ENCODE data around the gene OBP2B. TPM values are rescaled to one million over a fixed set of nuclear protein-coding genes. Genes with fewer than 3 reads are reported as not detected.
"Not testable (repeated sequence)": the region's sequence is repeated elsewhere in the genome, so short reads cannot be mapped to it uniquely, and the experiment has no call there.

OBP2B gene
- total RNA-seq, 1 donor from 2014 or later: not detected

- Histone ChIP-seq H3K27ac (no peak overlapping the region), H3K4me3 (no peak overlapping the region), H3K27me3 (ENCODE audit: low read depth) (peaks cover 10% of the 10 kb centered on the region), H3K4me1 (no peaks in the 10 kb centered on the region), H3K9me3 (no peaks in the 10 kb centered on the region), H3K36me3 (no peaks in the 10 kb centered on the region)
- ATAC-seq (no peak), DNase-seq (no peak)
- TF ChIP-seq, protein P1, sequence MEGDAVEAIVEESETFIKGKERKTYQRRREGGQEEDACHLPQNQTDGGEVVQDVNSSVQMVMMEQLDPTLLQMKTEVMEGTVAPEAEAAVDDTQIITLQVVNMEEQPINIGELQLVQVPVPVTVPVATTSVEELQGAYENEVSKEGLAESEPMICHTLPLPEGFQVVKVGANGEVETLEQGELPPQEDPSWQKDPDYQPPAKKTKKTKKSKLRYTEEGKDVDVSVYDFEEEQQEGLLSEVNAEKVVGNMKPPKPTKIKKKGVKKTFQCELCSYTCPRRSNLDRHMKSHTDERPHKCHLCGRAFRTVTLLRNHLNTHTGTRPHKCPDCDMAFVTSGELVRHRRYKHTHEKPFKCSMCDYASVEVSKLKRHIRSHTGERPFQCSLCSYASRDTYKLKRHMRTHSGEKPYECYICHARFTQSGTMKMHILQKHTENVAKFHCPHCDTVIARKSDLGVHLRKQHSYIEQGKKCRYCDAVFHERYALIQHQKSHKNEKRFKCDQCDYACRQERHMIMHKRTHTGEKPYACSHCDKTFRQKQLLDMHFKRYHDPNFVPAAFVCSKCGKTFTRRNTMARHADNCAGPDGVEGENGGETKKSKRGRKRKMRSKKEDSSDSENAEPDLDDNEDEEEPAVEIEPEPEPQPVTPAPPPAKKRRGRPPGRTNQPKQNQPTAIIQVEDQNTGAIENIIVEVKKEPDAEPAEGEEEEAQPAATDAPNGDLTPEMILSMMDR (IDR thresholded peaks at IDR 0.05): no peak
- intact Hi-C loops (cut with DNase I): no loop called here
Measured at GRCh38 chr9:133207021-133207531, 2.0 kb downstream of the OBP2B start.

GRCh38 chr9:133205996-133206931 is 2.8 kb downstream of the OBP2B start:
- H3K4me1 ChIP-seq: no peaks in the 10 kb centered on the region
- ATAC-seq (no peak), DNase-seq (no peak)
- peaks cover 14% of the 10 kb centered on the region for H3K27me3 ChIP-seq (ENCODE audit: low read depth)
- TF ChIP-seq, protein P1 (IDR thresholded peaks at IDR 0.05): no peak
- no peak overlapping the region for H3K4me3 ChIP-seq
- no peak overlapping the region for H3K27ac ChIP-seq
- H3K9me3 ChIP-seq: no peaks in the 10 kb centered on the region
- intact Hi-C loops (cut with DNase I): no loop called here
- no peaks in the 10 kb centered on the region for H3K36me3 ChIP-seq

DNA sequence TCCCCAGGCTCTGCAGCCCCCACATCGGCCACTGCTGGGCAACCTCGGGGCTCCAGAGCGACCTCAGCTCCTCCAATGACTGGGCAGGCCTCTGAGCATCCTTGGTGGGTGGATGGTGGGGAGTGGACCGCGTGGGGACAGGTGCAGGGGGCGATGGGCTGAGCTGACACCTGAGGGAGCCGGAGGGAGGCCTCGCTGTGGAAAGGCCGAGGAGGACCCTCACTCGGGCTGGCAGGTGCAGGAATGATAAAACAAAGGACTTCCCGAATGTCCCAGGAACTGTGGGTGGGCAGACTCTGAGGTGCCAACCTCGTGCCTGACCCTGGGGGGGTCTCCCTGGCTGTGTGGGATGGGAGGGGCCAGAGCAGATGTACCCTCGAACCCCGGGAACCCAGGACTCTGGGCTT is 3.6 kb downstream of the OBP2B start:
- H3K4me3 ChIP-seq; DNase-seq; H3K36me3 ChIP-seq; H3K4me1 ChIP-seq; H3K9me3 ChIP-seq; intact Hi-C loops (cut with DNase I); ATAC-seq; H3K27ac ChIP-seq: not testable (repeated sequence)
- H3K27me3 ChIP-seq (ENCODE audit: low read depth): peaks cover 14% of the 10 kb centered on the region

DNA sequence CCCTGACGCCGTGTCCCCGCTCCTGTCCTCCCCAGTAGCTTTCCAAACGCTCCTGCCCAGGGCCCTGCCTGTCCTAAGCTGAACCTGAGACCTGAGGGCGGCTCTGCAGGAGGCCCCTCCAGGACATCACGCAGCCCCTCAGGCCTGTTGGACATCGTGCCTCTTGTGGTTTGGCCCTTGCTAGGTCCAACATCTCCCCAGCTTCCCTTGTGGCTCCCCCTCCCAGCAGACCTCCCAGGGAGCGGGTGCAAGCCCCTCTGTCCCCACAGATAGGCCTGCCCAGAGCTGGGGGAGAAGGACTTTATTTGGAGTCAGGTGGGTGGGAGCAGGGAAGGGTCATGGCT is 4.1 kb downstream of the OBP2B start:
- DNase-seq: no peak
- H3K36me3 ChIP-seq: no peaks in the 10 kb centered on the region
- no peak overlapping the region for H3K27ac ChIP-seq
- H3K4me3 ChIP-seq: no peak overlapping the region
- no peak for ATAC-seq
- H3K9me3 ChIP-seq: no peaks in the 10 kb centered on the region
- TF ChIP-seq, protein P1 (IDR thresholded peaks at IDR 0.05): no peak
- intact Hi-C loops (cut with DNase I): no loop called here
- H3K4me1 ChIP-seq: no peaks in the 10 kb centered on the region
- peaks cover 18% of the 10 kb centered on the region for H3K27me3 ChIP-seq (ENCODE audit: low read depth)

DNA sequence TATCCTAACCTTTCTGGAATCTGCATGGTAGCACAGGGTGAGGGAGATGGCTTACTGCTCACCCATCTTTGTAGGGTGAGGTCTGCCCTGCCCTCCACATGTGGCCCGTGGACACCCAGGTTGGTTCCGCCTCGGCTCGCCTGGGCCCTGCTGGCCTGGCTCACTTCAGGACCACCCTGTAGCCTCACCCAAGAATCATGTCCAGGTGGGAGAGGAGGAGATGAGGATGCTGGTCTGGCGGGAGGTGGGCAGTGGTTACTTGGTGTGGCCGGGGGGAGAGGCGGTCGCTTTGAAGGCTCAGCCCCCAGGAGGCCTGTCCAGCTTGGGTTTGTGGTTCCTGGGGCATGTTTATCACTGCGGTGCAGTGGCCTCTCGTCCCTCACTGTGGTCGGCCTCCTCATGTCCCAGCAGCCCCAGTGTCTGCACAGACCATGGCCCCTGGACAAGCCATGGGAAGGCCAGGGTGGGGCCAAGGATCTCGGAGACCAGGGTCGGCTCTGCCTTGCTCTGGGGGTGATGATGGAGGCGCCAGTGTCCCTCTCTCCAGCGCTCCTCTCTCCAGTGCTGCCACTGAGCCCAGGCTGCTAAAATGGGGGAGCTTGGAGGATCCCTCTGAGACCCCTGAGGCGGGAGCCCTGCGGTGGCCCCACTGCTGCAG is 4.6 kb downstream of the OBP2B start:
- no peak overlapping the region for H3K4me3 ChIP-seq
- no peaks in the 10 kb centered on the region for H3K36me3 ChIP-seq
- ATAC-seq (no peak), DNase-seq (no peak)
- no peaks in the 10 kb centered on the region for H3K9me3 ChIP-seq
- intact Hi-C loops (cut with DNase I): no loop called here
- TF ChIP-seq, protein P1 (IDR thresholded peaks at IDR 0.05): no peak
- peaks cover 23% of the 10 kb centered on the region for H3K27me3 ChIP-seq (ENCODE audit: low read depth)
- no peaks in the 10 kb centered on the region for H3K4me1 ChIP-seq
- H3K27ac ChIP-seq: no peak overlapping the region

Data from lower lobe of right lung (tissue), 2 donors.